B cell (primary cell): ENCODE data around the gene RAI1. TPM values are rescaled to one million over a fixed set of nuclear protein-coding genes. Genes with fewer than 3 reads are reported as not detected.

Experiments
- ATAC-seq: fragments of 200-7000 bp; cut with Tn5 transposase; one replicate; pipeline ENCODE4 v1.10.0; 2021; ENCODE audit warnings: low read depth, mild to moderate bottlenecking, moderate number of reproducible peaks, moderate library complexity
- CTCF ChIA-PET: fragments of 350-600 bp; sonication (Branson Sonifier 250); formaldehyde crosslinking; loops from one replicate; lab custom pipeline; 2021; ENCODE audit warnings: antibody characterized with exemption, inconsistent platforms; lab: Charles Lee
- POLR2A ChIA-PET: fragments of 350-600 bp; sonication (Branson Sonifier 250); formaldehyde crosslinking; loops from one replicate; lab custom pipeline; 2021; ENCODE audit warnings: antibody characterized with exemption; lab: Charles Lee
- DNase-seq: peaks from one replicate; pipeline ENCODE4 v3.0.0; 2013
- H2AFZ ChIP-seq: 2 replicates; pipeline ENCODE4 v1.6.1; 2012; ENCODE audit warnings: mild to moderate bottlenecking, low read depth, low read length; ENCODE audit not compliant: insufficient read depth, poor library complexity, severe bottlenecking
- H3K27ac ChIP-seq, 2 donors: 1 replicate in 1 of 2; 2 replicates in 1 of 2; pipeline ENCODE4 v1.5.1; 2012 to 2013; ENCODE audit warnings: low read length in 2 of 2, mild to moderate bottlenecking in 2 of 2, moderate library complexity in 1 of 2
- H3K27me3 ChIP-seq, 4 experiments: fragments of 200-600 bp in 1 of 4; sonication (generic) in 1 of 4; replicated peaks in 1 of 4; 1 replicate in 2 of 4; 2 replicates in 2 of 4; pipeline versions ENCODE4 v1.6.1 to v1.7.0; 2013 to 2016; ENCODE audit warnings: low read length in 3 of 4, mild to moderate bottlenecking in 2 of 4, mixed read lengths in 1 of 4, moderate library complexity in 1 of 4; ENCODE audit not compliant: insufficient read depth in 4 of 4, control insufficient read depth in 3 of 4; ENCODE audit errors: control extremely low read depth in 1 of 4
- H3K36me3 ChIP-seq, 2 experiments: replicated peaks in 1 of 2; 1 replicate in 1 of 2; 2 replicates in 1 of 2; pipeline versions ENCODE4 v1.6.1 to v1.7.1; 2013; ENCODE audit warnings: low read length in 1 of 2; ENCODE audit not compliant: insufficient read depth in 2 of 2, control insufficient read depth in 1 of 2; ENCODE audit errors: control extremely low read depth in 1 of 2, extremely low read depth in 1 of 2
- H3K4me1 ChIP-seq, 2 donors: fragments of 200-600 bp in 1 of 2; sonication (generic) in 1 of 2; 1 replicate in 1 of 2; 2 replicates in 1 of 2; pipeline versions ENCODE4 v1.5.1 to v1.6.1; 2013 to 2017; ENCODE audit warnings: low read length in 2 of 2; ENCODE audit not compliant: control insufficient read depth in 2 of 2, insufficient read depth in 2 of 2
- H3K4me2 ChIP-seq: replicated peaks from 2 replicates; pipeline ENCODE3; 2012; ENCODE audit warnings: mild to moderate bottlenecking, low read depth, low read length; ENCODE audit not compliant: poor library complexity, severe bottlenecking
- H3K4me3 ChIP-seq, 5 experiments: fragments of 200-600 bp in 1 of 5; sonication (generic) in 1 of 5; 1 replicate in 3 of 5; 2 replicates in 2 of 5; pipeline versions ENCODE4 v1.5.1 to v1.7.0; 2011 to 2016; ENCODE audit warnings: low read length in 4 of 5, mild to moderate bottlenecking in 4 of 5, low read depth in 2 of 5, control low read depth in 1 of 5, moderate library complexity in 1 of 5; ENCODE audit not compliant: insufficient read depth in 1 of 5; ENCODE audit errors: control extremely low read depth in 1 of 5, extremely low read depth in 1 of 5
- H3K79me2 ChIP-seq: fragments of 200-600 bp; sonication (generic); one replicate; pipeline ENCODE4 v1.6.0; 2016; ENCODE audit warnings: low read length; ENCODE audit not compliant: control insufficient read depth, insufficient read depth
- H3K9ac ChIP-seq: fragments of 200-600 bp; sonication (generic); 2 replicates; pipeline ENCODE4 v1.6.1; 2017; ENCODE audit warnings: mild to moderate bottlenecking, low read length, moderate library complexity
- H3K9me3 ChIP-seq, 3 donors: one replicate each; pipeline versions ENCODE4 v1.6.1 to v1.7.1; 2013; ENCODE audit warnings: low read length in 2 of 3; ENCODE audit not compliant: control insufficient read depth in 2 of 3, insufficient read depth in 1 of 3; ENCODE audit errors: control extremely low read depth in 1 of 3
- H4K20me1 ChIP-seq: 2 replicates; pipeline ENCODE4 v1.6.0; 2012; ENCODE audit warnings: mild to moderate bottlenecking, low read length; ENCODE audit not compliant: insufficient read depth, control insufficient read depth, poor library complexity, severe bottlenecking
- H3K27ac Mint-ChIP-seq: one replicate; pipeline ENCODE4 v1.8.0; 2021; ENCODE audit warnings: mixed read lengths
- H3K27me3 Mint-ChIP-seq: one replicate; pipeline ENCODE4 v1.8.0; 2021; ENCODE audit warnings: mixed read lengths
- H3K4me1 Mint-ChIP-seq: one replicate; pipeline ENCODE4 v1.8.0; 2021; ENCODE audit warnings: mixed read lengths
- H3K4me3 Mint-ChIP-seq: one replicate; pipeline ENCODE4 v1.8.0; 2021; ENCODE audit warnings: mixed read lengths
- H3K9me3 Mint-ChIP-seq: one replicate; pipeline ENCODE4 v1.8.0; 2022; ENCODE audit warnings: mixed read lengths; ENCODE audit not compliant: insufficient read depth
- EZH2 ChIP-seq: IDR thresholded peaks from 2 replicates; pipeline ENCODE4 v1.6.1; 2012; ENCODE audit warnings: borderline replicate concordance, low read depth, mild to moderate bottlenecking, moderate library complexity, low read length; ENCODE audit not compliant: insufficient read depth, poor library complexity, severe bottlenecking
- WGBS: methylation state at CpG from one replicate; pipeline ENCODE4 v1.1.5; 2013; ENCODE audit warnings: missing lambda C conversion rate; ENCODE audit not compliant: insufficient coverage; 5-methylcytosine and 5-hydroxymethylcytosine counted together
- intact Hi-C: fragments of 100-400 bp; cut with micrococcal nuclease; formaldehyde crosslinking; loops from one replicate; pipeline ENCODE4 v1.10.0; 2022
- polyA plus RNA-seq: library from polyadenylated mRNA; depleted of rRNA; stranded (reverse); fragments of >200 nt; gene quantifications from 2 replicates; pipeline ENCODE4 v1.2.3, GENCODE V29; 2012
- total RNA-seq, 2 donors: library from RNA; stranded (reverse); fragments of 120-200 nt in 1 of 2; gene quantifications; 1 replicate in 1 of 2; 2 replicates in 1 of 2; pipeline versions ENCODE4 v1.2.3 to v1.2.4, GENCODE V29; 2013 to 2022
- TF ChIP-seq, protein P1 (sequence below): fragments of 200-600 bp; IDR thresholded peaks from one replicate; pipeline ENCODE4 v1.8.0; 2022; ENCODE audit warnings: antibody characterized with exemption, mild to moderate bottlenecking

Gene RAI1
- total and polyA plus RNA-seq, 2 donors (not counting 1 experiment from before 2014, with no cell fraction given) = 4.7 to 34.0 TPM

DNA sequence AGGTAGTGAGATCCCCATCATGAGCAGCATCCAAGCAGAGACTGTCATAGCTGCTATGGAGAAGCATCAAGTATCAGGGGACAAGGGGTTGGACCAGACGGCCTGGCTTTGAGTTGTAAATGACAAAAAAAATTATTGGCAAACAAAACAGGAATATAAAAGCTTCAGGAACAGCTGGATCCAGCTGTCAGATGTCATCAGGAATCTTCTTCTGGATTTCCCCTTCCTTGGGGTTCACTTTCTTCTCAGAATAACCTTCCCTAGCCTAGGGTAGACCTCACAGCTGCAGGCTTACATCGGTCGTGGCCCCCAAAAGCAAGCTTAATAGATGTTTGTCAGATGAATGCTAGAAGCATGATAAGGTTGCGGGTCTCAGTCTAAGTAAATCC, 17.2 kb upstream of the RAI1 start:
- H3K9ac ChIP-seq = no peak overlapping the region
- Mint-ChIP-seq H3K27me3 (no peaks in the 10 kb centered on the region), H3K9me3 (peaks cover 7% of the 10 kb centered on the region), H3K27ac (peak overlapping the region; percentile 37), H3K4me1 (peaks cover 26% of the 10 kb centered on the region), H3K4me3 (no peak overlapping the region)
- WGBS = 89% methylated on average over 2 of the region's 4 CpGs
- intact Hi-C loops = no loop called here
- H3K9me3 ChIP-seq = peaks cover 0 to 8% (median 5%) of the 10 kb centered on the region in 3 donors
- H3K4me2 ChIP-seq = no peak overlapping the region
- no peak for ATAC-seq
- H2AFZ ChIP-seq = no peak overlapping the region
- no peaks in the 10 kb centered on the region for H3K79me2 ChIP-seq
- POLR2A ChIA-PET = interaction anchor here (0.6 kb wide), 1 partner anchor 1283 kb away, joined by 3 read pairs; the partner anchor contains the start of gene UBB
- TF ChIP-seq, protein P1, sequence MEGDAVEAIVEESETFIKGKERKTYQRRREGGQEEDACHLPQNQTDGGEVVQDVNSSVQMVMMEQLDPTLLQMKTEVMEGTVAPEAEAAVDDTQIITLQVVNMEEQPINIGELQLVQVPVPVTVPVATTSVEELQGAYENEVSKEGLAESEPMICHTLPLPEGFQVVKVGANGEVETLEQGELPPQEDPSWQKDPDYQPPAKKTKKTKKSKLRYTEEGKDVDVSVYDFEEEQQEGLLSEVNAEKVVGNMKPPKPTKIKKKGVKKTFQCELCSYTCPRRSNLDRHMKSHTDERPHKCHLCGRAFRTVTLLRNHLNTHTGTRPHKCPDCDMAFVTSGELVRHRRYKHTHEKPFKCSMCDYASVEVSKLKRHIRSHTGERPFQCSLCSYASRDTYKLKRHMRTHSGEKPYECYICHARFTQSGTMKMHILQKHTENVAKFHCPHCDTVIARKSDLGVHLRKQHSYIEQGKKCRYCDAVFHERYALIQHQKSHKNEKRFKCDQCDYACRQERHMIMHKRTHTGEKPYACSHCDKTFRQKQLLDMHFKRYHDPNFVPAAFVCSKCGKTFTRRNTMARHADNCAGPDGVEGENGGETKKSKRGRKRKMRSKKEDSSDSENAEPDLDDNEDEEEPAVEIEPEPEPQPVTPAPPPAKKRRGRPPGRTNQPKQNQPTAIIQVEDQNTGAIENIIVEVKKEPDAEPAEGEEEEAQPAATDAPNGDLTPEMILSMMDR = no peak
- no peak for TF ChIP-seq EZH2
- CTCF ChIA-PET = interaction anchor here (0.7 to 1.6 kb wide), 3 partner anchors 18 to 167 kb away, joined by 3 to 5 read pairs (median 3); no protein-coding TSS in a partner anchor
- no peaks in the 10 kb centered on the region for H4K20me1 ChIP-seq
- H3K4me3 ChIP-seq = no peak overlapping the region
- DNase-seq = no peak
- H3K27me3 ChIP-seq = no peaks in the 10 kb centered on the region
- H3K4me1 ChIP-seq = peaks cover 10 to 17% of the 10 kb centered on the region in 2 donors
- no peaks in the 10 kb centered on the region for H3K36me3 ChIP-seq
- no peak overlapping the region for H3K27ac ChIP-seq

DNA sequence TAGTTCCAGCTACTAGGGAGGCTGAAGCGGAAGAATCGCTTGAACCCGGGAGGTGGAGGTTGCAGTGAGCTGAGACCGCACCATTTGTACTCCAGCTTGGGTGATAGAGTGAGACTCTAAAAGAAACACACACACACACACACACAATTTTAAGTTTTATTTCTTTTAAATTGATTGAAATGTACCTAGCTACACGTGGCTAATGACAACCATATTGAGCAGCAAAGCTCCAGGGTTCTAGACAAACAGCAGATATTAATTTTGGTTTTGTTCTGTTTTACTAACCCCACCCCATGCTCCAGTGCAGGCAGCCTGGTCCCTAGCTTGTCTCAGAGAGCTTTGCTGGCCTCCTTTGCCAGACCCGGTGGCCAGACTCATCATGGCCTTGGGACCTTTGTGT, 16.0 kb upstream of the RAI1 start:
- DNase-seq (no peak), ATAC-seq (no peak)
- Histone ChIP-seq H3K4me3 (no peak overlapping the region), H3K79me2 (no peaks in the 10 kb centered on the region), H3K4me2 (no peak overlapping the region), H3K36me3 (no peaks in the 10 kb centered on the region), H3K27ac (no peak overlapping the region), H3K4me1 (peaks cover 10 to 17% of the 10 kb centered on the region in 2 donors), H3K9me3 (peaks cover 0 to 3% (median 0%) of the 10 kb centered on the region in 3 donors), H3K9ac (no peak overlapping the region), H3K27me3 (no peaks in the 10 kb centered on the region), H2AFZ (no peak overlapping the region), H4K20me1 (no peaks in the 10 kb centered on the region)
- H3K27me3 Mint-ChIP-seq = no peaks in the 10 kb centered on the region
- CTCF ChIA-PET = interaction anchor here (1.4 to 1.6 kb wide), 2 partner anchors 168 to 254 kb away, joined by 3 read pairs; no protein-coding TSS in a partner anchor
- no peak overlapping the region for H3K4me3 Mint-ChIP-seq
- WGBS = 100% methylated on average over 1 of the region's 6 CpGs
- peaks cover 26% of the 10 kb centered on the region for H3K4me1 Mint-ChIP-seq
- POLR2A ChIA-PET = no interaction called here
- H3K27ac Mint-ChIP-seq = no peak overlapping the region
- intact Hi-C loops = no loop called here
- no peaks in the 10 kb centered on the region for H3K9me3 Mint-ChIP-seq
- TF ChIP-seq EZH2 = no peak
- TF ChIP-seq, protein P1 = no peak
